PFSK-1 (cell line): Measurements from ENCODE around the gene ATP5PB.

Experiments
- FOXP2 ChIP-seq: optimal IDR thresholded peaks from 2 replicates; pipeline ENCODE3; 2011; ENCODE audit warnings: borderline replicate concordance, control low read depth, inconsistent platforms; ENCODE audit not compliant: insufficient read depth; ENCODE audit errors: extremely low read length, extremely low read depth
- POLR2AphosphoS5 ChIP-seq: IDR thresholded peaks from 2 replicates; pipeline ENCODE4 v1.6.1; 2012; ENCODE audit warnings: low read depth, mild to moderate bottlenecking, control low read depth, low read length, moderate library complexity
- SIN3A ChIP-seq: IDR thresholded peaks from 2 replicates; pipeline ENCODE4 v1.6.1; 2012; ENCODE audit warnings: mild to moderate bottlenecking, low read length, moderate library complexity, borderline replicate concordance; ENCODE audit not compliant: insufficient read depth
- TAF1 ChIP-seq: IDR thresholded peaks from 2 replicates; pipeline ENCODE4 v1.6.1; 2012; ENCODE audit warnings: low read length, control low read depth, borderline replicate concordance; ENCODE audit not compliant: insufficient read depth
- TF ChIP-seq, protein P1 (sequence below), 2 experiments: IDR thresholded peaks; 2 replicates each; pipeline versions ENCODE4 v1.6.1 to v1.8.0; 2011 to 2012; ENCODE audit warnings: low read depth in 2 of 2, low read length in 2 of 2, control low read depth in 1 of 2, inconsistent platforms in 1 of 2, mild to moderate bottlenecking in 1 of 2, moderate library complexity in 1 of 2; ENCODE audit not compliant: insufficient read depth in 1 of 2

Gene ATP5PB

GRCh38 chr1:111490220-111490619 lies 41.0 kb downstream of the ATP5PB start:
- TF ChIP-seq POLR2AphosphoS5, result no peak
- TF ChIP-seq TAF1, result no peak
- no peak for TF ChIP-seq FOXP2

DNA sequence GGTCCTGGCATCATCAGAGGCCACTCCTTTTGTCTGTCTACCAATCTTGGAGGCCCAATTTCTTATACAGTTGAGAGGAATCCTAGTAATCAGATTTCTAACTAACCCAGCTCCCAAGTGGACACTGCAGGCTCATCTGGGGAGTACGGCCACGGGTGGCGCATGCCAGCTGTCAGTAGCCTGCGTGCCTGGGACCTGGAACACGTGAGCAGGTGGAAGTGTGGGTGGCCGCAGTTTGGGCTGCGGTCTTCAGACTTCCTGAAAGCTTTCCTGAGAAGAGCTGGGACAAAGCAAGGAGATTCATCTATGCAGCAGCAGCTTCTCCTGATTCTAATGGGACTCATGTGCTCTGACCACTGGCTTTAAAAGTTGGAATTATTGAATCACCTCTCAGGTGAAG lies 41.8 kb downstream of the ATP5PB start:
- TF ChIP-seq SIN3A, result no peak
- no peak for TF ChIP-seq TAF1
- TF ChIP-seq, protein P1, sequence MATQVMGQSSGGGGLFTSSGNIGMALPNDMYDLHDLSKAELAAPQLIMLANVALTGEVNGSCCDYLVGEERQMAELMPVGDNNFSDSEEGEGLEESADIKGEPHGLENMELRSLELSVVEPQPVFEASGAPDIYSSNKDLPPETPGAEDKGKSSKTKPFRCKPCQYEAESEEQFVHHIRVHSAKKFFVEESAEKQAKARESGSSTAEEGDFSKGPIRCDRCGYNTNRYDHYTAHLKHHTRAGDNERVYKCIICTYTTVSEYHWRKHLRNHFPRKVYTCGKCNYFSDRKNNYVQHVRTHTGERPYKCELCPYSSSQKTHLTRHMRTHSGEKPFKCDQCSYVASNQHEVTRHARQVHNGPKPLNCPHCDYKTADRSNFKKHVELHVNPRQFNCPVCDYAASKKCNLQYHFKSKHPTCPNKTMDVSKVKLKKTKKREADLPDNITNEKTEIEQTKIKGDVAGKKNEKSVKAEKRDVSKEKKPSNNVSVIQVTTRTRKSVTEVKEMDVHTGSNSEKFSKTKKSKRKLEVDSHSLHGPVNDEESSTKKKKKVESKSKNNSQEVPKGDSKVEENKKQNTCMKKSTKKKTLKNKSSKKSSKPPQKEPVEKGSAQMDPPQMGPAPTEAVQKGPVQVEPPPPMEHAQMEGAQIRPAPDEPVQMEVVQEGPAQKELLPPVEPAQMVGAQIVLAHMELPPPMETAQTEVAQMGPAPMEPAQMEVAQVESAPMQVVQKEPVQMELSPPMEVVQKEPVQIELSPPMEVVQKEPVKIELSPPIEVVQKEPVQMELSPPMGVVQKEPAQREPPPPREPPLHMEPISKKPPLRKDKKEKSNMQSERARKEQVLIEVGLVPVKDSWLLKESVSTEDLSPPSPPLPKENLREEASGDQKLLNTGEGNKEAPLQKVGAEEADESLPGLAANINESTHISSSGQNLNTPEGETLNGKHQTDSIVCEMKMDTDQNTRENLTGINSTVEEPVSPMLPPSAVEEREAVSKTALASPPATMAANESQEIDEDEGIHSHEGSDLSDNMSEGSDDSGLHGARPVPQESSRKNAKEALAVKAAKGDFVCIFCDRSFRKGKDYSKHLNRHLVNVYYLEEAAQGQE (IDR thresholded peaks at IDR 0.05; ENCODE audit: insufficient read depth in 1 of 2, low read depth in 2 of 2, low read length in 2 of 2), result no peak
- no peak for TF ChIP-seq POLR2AphosphoS5
- no peak for TF ChIP-seq FOXP2

DNA sequence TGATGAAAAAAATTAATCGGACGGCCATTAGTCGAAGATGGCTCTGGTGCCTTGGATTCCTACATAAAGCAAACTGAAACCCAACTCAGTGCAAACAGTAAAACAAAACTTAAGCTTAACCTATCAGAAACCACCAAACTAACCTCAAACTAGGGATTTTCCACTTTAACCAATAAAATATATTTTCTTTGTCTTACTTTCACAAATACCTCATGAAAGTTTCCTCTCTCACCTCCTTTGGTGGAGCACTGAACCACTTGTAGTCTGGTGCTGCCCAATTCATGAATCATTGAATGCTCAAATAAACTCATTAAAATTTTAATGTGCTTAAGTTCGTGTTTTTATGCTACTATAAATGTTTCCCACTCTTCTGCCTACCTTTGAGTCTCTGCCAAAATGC lies 47.1 kb downstream of the ATP5PB start:
- TF ChIP-seq, protein P1 (IDR thresholded peaks at IDR 0.05; ENCODE audit: insufficient read depth in 1 of 2, low read depth in 2 of 2, low read length in 2 of 2), result no peak
- TF ChIP-seq FOXP2, result no peak
- no peak for TF ChIP-seq TAF1
- no peak for TF ChIP-seq POLR2AphosphoS5
- TF ChIP-seq SIN3A, result no peak

DNA sequence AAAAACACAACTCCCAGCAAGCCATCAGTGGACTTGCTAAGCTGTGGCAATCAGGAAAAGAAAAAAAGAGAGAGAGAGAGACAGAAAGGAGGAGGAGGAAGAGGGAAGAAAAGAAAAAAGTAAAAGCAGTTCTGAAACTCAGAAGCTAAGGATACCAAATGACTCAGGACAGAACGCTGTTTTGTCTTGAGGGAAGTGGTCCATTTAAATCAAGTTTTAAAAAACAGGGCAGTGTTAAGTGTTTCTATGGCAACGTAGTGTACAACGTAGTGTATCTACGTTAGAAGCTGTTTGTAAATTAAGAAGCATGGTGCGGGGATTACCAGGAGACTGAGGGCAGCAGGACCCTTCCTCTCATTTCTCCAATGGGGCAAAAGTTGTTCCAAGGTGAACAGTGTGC lies 48.3 kb downstream of the ATP5PB start:
- no peak for TF ChIP-seq SIN3A
- TF ChIP-seq, protein P1 (IDR thresholded peaks at IDR 0.05; ENCODE audit: insufficient read depth in 1 of 2, low read depth in 2 of 2, low read length in 2 of 2), result no peak

- TF ChIP-seq SIN3A (no peak), TAF1 (no peak), FOXP2 (no peak), POLR2AphosphoS5 (no peak)
- TF ChIP-seq, protein P1 (IDR thresholded peaks at IDR 0.05; ENCODE audit: insufficient read depth in 1 of 2, low read depth in 2 of 2, low read length in 2 of 2), result no peak
Observed at GRCh38 chr1:111499026-111499785, 49.9 kb downstream of the ATP5PB start.
